Nephron (organoid): Measurements from ENCODE around the gene TOLLIP.
A peak's percentile ranks its signal among the peaks of the same experiment; 100 is the strongest.
"Not testable (repeated sequence)": the region's sequence is repeated elsewhere in the genome, so short reads cannot be mapped to it uniquely, and the experiment has no call there.

ENCODE experiments used
- H3K27ac Mint-ChIP-seq, 3 experiments: 2 replicates each; pipeline ENCODE4 v1.8.0; 2020; ENCODE audit warnings: mixed read lengths in 3 of 3, mild to moderate bottlenecking in 2 of 3, moderate library complexity in 1 of 3
- H3K27me3 Mint-ChIP-seq: 2 replicates; pipeline ENCODE4 v1.8.0; 2021; ENCODE audit warnings: low read depth, mild to moderate bottlenecking, moderate library complexity, mixed read lengths
- H3K36me3 Mint-ChIP-seq: 2 replicates; pipeline ENCODE4 v1.8.0; 2020; ENCODE audit warnings: low read depth, mixed read lengths
- H3K4me1 Mint-ChIP-seq: 2 replicates; pipeline ENCODE4 v1.8.0; 2020; ENCODE audit warnings: mixed read lengths
- H3K4me3 Mint-ChIP-seq, 3 experiments: 2 replicates each; pipeline ENCODE4 v1.8.0; 2020; ENCODE audit warnings: mild to moderate bottlenecking in 3 of 3, mixed read lengths in 3 of 3, moderate library complexity in 2 of 3
- H3K9me3 Mint-ChIP-seq: 2 replicates; pipeline ENCODE4 v1.8.0; 2020; ENCODE audit warnings: mixed read lengths
- CTCF ChIP-seq, 3 experiments: fragments of 200-600 bp; sonication (generic); IDR thresholded peaks; one replicate each; pipeline ENCODE4 v1.5.0; 2021; ENCODE audit warnings: antibody characterized with exemption in 3 of 3; ENCODE audit not compliant: unreplicated experiment in 3 of 3

The TOLLIP gene

GRCh38 chr11:1348796-1349326 lies 39.4 kb upstream of the TOLLIP start:
- Mint-ChIP-seq H3K27ac (no peak overlapping the region), H3K27me3 (peaks cover 14% of the 10 kb centered on the region), H3K4me3 (no peak overlapping the region), H3K9me3 (no peaks in the 10 kb centered on the region), H3K4me1 (no peaks in the 10 kb centered on the region), H3K36me3 (no peaks in the 10 kb centered on the region)
- TF ChIP-seq CTCF (IDR thresholded peaks at IDR 0.05; ENCODE audit: unreplicated experiment in 3 of 3), result no peak

GRCh38 chr11:1348146-1348795 lies 38.8 kb upstream of the TOLLIP start:
- peaks cover 14% of the 10 kb centered on the region for H3K27me3 Mint-ChIP-seq
- no peaks in the 10 kb centered on the region for H3K9me3 Mint-ChIP-seq
- no peak for TF ChIP-seq CTCF (IDR thresholded peaks at IDR 0.05; ENCODE audit: unreplicated experiment in 3 of 3)
- H3K36me3 Mint-ChIP-seq, result no peaks in the 10 kb centered on the region
- no peaks in the 10 kb centered on the region for H3K4me1 Mint-ChIP-seq
- no peak overlapping the region for H3K4me3 Mint-ChIP-seq
- H3K27ac Mint-ChIP-seq, result no peak overlapping the region

- H3K36me3 Mint-ChIP-seq, H3K4me3 Mint-ChIP-seq, H3K4me1 Mint-ChIP-seq, H3K27ac Mint-ChIP-seq, H3K9me3 Mint-ChIP-seq: not testable (repeated sequence)
- H3K27me3 Mint-ChIP-seq, result peaks cover 18% of the 10 kb centered on the region
These were observed 38.1 kb upstream of the TOLLIP start for GRCh38 chr11:1347411-1347999.

GRCh38 chr11:1346669-1347390 lies 37.4 kb upstream of the TOLLIP start:
- no peak overlapping the region for H3K27ac Mint-ChIP-seq
- H3K4me1 Mint-ChIP-seq, result no peaks in the 10 kb centered on the region
- peaks cover 18% of the 10 kb centered on the region for H3K27me3 Mint-ChIP-seq
- no peaks in the 10 kb centered on the region for H3K36me3 Mint-ChIP-seq
- no peak overlapping the region for H3K4me3 Mint-ChIP-seq
- TF ChIP-seq CTCF (IDR thresholded peaks at IDR 0.05; ENCODE audit: unreplicated experiment in 3 of 3), result no peak
- no peaks in the 10 kb centered on the region for H3K9me3 Mint-ChIP-seq

GRCh38 chr11:1345737-1346513 lies 36.5 kb upstream of the TOLLIP start:
- Mint-ChIP-seq H3K4me1 (no peaks in the 10 kb centered on the region), H3K27ac (peak overlapping the region in 1 of 3 experiments; percentile 36), H3K9me3 (no peaks in the 10 kb centered on the region), H3K27me3 (peaks cover 18% of the 10 kb centered on the region), H3K36me3 (no peaks in the 10 kb centered on the region), H3K4me3 (no peak overlapping the region)
- no peak for TF ChIP-seq CTCF (IDR thresholded peaks at IDR 0.05; ENCODE audit: unreplicated experiment in 3 of 3)
